GM21717 (cell line): ENCODE measurements around the gene DDX51.
A peak's percentile ranks its signal among the peaks of the same experiment; 100 is the strongest.
"Not testable (repeated sequence)": the region's sequence is repeated elsewhere in the genome, so short reads cannot be mapped to it uniquely, and the experiment has no call there.

Experiments
- ATAC-seq: cut with Tn5 transposase; IDR thresholded peaks from one replicate; pipeline ENCODE4 v1.9.1; 2021; ENCODE audit warnings: mild to moderate bottlenecking, moderate library complexity; ENCODE audit not compliant: unreplicated experiment

DDX51 gene

DNA sequence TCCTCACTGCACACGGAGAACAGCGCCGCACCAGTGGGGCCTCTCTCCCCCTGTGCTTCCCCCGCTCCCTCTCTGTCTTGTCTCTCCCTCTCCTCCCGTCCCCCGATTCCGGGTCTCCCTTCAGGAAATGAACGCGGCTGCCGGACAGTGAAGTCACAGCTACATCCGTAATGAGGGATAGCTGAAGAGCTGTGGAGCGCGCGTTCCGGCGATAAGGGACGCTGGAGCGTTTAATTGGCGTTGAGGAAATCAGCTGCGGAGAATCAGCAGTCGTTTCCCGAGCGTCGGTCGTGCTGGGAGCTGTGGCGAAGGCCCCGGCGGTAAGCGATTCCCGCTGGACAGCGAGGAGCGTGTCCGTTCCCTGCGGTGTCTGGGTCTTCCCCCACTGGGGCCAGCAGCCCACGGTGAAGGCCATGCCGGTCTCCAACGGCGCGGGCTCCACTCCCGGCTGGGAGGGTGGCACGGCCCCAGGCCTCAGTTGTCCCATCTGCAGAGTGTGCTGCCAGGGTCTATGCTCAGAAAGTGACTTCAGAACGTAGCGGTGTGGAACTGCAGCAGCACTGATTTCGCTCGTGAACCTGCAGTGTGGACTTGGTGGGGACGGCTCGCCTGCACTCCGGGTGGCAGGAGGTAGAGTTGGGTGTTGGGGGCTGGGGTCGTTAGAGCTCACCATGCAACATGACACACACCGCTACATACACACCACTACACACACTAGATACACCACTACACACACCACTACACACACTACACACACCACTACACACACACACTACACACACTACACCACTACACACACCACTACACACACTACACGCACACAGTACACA lies 11.0 kb upstream of the DDX51 start:
- ATAC-seq = no peak

DNA sequence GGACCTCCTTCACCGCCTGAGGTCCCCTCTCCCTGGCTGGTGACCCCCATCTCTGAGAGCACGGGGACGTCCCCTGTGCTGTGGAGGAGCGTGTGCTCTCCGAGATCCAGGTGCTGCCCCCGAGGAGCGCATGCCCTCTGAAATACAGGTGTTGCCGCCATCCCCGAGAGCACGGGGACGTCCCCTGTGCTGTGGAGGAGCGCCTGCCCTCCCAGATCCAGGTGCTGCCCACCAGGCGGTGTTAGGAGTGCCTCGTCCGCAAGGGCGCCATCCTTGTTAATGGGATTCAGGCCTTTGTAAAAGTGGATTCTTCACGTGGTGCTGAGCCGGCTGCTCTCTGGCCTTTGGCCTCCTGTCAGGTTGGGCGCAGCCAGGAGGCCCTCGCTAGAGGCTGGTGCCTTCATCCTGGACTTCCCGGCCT lies 10.2 kb upstream of the DDX51 start:
- ATAC-seq = no peak

DNA sequence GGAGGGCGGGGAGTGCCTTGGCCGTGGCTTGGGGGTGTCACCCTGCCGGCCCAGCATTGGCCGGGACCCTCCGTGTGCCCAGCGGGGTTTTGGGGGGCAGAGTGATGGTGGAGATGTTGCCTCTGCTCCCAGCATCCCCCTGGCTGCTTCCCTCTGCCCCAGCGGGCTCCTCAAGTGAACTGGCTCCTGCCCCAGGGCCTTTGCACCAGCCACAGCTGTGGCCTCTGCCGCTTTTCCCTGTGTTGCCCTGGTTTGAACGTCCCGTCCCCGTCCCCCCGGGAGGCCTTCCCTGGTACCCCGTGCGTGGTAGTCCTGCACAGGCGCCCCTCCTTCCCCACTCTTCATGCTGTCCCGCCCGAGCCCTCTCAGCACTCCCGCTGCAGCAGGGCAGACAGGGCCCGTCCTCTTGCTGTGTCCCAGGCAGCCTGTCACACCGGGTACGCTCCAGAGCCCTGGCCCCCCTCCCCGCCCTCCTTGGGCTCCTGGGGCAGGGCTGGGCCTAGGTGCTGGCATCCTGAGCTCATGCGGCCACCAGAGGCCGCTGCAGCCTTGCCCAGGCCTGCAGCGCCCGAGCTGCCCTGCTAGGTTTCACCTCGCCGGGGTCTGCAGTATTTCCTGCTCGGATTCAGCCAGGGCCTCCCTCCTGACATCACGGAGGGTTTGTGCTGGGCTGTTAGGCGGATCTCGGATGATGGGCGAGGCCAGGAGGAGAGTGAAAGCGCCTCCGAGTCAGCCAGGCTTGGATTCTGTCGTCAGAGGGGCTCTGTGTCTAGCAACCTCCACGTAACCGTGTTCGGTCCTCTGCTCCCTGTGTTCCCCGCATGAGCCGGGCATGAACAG lies 9.6 kb upstream of the DDX51 start:
- ATAC-seq = peak; percentile 78

DNA sequence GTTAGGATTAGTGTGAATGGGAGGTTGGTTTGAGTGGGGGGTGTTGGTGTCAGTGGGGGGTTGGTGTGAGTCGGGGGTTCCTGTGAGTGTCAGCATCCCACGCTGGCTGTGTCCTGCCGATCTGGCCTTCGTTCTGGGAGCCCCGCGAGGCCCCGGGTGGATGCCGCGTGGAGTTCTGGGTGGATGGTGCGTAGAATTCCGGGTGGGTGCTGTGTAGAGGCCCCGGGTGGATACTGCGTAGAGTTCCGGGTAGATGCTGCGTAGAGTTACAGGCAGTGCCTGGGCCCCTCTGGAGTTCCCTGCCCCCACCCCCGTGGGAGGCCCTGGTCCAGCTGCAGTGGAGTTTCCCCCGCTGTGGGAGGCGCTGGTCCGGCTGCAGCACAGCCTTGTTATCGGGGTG lies 8.8 kb upstream of the DDX51 start:
- ATAC-seq = no peak

DNA sequence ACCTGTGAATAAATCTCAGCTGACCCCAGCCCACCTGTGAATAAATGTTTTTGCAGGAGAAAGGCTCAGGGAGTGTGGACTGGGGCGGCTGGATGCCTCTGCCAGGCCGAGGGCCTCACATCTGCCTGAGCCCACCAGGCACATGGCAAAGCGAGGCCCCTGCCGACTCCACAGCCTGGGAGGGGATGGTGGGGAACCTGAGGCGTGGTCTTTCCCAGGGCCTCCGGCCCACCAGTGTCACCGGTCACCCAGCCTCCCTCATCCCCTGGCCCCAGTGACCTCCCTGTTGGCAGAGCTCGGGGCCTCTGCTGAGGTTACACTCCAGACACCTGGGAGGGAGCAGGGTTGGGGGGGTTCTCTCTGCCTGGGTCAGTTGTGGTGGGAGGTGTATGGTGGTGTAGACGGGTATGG lies 8.3 kb upstream of the DDX51 start:
- no peak for ATAC-seq

DNA sequence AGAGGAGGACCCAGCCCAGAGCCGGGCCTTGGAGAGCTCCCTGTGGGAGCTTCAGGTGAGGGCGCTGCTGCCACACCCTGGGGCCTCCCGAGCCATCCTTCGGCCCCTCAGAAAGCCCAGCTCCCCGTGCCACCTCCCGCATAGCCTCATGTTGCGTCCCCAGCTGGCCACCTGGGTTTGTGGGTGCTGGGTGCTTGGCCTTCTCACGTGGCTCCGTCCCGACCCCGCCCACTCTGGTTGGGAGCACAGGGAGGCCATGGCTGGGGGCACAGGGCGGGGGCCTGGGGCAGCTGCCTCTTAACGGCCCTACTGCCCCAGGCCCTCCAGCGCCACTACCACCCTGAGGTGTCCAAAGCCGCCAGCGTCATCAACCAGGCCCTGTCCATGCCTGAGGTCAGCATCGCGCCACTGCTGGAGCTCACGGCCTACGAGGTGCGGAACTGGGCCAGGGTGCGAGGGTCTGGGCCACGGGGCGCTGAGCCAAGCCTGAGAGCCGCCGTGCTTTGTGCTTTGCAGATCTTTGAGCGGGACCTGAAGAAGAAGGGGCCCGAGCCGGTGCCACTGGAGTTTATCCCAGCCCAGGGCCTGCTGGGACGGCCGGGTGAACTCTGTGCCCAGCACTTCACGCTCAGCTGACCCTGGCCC lies 7.8 kb upstream of the DDX51 start:
- ATAC-seq = no peak

DNA sequence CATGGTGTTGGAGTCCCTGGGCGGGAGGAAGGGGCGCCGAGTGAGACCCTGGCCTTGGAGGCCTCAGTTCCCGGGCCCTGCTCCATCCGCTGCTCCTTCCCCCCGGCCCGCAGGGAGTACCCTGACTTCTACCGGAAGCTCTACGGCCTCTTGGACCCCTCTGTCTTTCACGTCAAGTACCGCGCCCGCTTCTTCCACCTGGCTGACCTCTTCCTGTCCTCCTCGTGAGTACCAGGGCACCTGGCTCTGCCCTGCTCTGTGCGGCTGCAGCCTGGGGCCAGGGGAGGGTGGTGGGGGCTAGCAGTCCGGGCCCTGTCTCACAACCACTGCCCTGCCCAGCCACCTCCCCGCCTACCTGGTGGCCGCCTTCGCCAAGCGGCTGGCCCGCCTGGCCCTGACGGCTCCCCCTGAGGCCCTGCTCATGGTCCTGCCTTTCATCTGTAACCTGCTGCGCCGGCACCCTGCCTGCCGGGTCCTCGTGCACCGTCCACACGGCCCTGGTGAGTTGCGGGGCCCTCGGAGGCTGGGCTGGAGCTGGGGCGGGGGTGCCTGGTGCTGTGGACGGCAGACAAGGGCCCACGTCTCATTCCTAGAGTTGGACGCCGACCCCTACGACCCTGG lies 7.1 kb upstream of the DDX51 start:
- ATAC-seq = no peak

DNA sequence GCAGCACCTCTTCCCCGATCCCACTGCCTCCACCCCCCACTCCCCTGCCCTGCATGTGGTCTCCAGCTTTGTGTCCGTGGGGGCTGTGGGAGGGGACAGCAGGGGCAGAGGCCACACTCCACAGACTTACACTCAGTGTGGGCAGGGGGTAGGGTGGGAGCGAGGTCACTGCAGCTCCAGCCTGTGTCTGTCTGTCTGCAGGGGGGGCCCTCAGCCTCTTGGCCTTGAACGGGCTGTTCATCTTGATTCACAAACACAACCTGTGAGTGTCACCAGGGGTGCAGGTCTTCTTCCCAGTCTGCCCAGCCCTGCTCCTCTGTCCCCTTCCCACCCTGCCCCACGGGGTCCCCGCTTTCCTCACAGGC lies 6.6 kb upstream of the DDX51 start:
- ATAC-seq = no peak

DNA sequence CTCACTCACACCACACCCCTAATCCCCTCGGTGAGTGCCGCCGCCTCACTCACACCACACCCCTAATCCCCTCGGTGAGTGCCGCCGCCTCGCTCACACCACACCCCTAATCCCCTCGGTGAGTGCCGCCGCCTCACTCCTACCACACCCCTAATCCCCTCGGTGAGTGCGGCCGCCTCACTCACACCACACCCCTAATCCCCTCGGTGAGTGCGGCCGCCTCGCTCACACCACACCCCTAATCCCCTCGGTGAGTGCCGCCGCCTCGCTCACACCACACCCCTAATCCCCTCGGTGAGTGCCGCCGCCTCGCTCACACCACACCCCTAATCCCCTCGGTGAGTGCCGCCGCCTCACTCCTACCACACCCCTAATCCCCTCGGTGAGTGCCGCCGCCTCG lies 5.4 kb upstream of the DDX51 start:
- not testable (repeated sequence) for ATAC-seq

DNA sequence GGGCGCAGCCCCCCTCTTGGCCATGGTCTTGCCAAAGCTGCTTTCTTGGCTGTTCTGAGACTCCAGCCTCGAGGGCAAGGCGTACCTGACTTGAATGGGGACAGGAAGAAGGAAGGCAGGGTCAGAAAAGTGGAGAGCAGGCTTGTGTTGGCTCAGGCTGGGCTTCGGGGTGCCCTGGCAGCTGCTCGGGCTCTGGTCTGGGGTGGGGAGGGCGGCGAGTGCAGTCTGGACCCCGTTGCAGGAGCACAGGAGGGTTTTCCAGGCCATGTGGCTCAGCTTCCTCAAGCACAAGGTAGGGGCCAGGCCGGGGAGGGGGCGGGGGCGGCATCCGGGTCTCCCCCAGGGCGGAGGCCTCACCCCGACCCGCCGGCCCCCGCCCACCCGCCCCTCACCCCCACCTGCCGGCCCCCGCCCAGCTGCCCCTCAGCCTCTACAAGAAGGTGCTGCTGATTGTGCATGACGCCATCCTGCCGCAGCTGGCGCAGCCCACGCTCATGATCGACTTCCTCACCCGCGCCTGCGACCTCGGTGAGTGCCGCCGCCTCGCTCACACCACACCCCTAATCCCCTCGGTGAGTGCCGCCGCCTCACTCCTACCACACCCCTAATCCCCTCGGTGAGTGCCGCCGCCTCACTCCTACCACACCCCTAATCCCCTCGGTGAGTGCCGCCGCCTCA lies 4.4 kb upstream of the DDX51 start:
- no peak for ATAC-seq

DNA sequence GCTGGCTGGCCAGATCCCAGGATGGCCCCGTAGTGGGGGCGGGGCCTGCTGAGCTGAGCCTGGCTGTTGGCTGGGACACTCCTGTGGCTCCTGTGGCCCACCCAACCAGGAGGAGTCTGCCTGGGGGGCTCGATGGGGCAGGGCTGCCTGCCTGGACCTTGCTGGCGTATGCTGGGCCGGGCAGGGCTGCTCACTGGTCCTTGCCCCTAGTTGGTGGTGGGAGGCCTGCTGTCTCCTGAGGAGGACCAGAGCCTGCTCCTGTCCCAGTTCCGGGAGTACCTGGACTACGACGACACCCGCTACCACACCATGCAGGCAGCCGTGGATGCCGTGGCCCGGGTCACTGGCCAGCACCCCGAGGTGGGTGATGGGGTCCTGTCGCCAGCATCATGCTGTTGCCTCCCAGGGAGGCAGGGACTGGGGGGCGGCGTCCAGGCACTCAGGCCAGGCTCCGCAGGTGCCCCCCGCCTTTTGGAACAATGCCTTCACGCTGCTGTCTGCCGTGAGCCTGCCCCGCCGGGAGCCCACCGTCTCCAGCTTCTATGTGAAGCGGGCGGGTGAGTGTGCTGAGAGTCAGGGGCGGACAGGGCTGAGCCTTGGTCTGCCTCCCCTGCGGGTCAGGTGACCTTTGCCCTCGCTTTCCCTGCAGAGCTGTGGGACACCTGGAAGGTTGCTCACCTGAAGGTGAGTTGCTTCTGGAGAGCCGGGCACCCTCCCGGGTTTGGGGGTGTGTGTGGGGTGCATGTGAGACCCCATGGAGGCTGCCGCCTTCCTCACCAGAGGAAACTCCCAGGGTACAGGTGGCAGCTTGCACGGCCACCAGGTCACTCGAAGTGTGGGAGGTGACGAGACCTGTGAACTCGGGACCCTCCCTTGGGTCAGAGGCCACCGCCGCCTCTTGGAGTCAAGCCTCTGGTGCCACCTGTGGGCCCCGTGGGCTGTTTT lies 3.6 kb upstream of the DDX51 start:
- ATAC-seq = no peak

DNA sequence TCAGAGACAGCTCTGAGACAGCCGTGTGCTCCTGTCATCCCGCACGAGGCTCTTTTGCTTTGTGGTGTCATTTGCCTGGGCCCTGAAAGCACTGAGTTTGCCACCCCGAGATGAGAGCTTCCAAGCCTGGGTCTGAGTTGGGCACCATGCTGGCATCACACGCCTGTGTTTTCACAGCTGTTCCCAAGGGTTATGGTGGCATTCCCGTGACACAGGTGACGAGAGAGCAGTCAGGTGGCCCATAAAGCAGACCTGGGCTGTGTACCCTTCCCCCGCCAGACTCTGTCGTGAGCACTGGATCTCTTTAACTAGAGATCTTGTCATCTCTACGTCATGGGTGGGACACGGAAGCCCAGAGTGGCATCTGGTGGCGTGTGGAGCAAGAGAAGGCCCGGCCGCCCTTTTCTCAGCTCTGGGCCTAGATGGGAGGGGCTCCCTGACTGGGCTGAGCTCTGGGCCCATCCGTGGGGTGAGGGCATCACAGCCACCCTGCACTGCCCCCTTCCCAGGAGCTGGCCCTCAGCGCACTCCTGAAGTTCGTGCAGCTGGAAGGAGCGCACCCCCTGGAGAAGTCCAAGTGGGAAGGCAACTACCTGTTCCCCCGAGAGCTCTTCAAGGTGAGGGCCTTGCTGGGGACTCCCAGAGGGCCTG lies 2.8 kb upstream of the DDX51 start:
- ATAC-seq = no peak

DNA sequence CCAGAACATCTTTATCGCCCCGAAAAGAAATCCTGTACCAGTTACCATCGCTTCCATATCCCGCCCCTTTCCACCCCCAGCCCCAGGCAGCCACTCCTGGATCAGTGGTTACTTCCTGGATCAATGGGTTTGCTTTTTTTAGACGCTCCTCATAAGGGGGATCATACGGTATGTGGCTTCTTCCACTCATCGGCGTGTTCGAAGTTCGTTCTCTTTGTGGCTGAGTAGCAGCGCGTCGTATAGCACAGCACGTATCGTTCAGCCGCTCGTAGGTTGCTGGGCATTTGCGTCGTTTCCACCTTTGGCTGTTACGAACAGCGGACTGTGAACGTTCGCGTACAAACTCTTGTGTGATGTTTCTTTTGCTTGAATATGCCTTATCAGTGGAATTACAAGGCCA lies 2.0 kb upstream of the DDX51 start:
- ATAC-seq = no peak

DNA sequence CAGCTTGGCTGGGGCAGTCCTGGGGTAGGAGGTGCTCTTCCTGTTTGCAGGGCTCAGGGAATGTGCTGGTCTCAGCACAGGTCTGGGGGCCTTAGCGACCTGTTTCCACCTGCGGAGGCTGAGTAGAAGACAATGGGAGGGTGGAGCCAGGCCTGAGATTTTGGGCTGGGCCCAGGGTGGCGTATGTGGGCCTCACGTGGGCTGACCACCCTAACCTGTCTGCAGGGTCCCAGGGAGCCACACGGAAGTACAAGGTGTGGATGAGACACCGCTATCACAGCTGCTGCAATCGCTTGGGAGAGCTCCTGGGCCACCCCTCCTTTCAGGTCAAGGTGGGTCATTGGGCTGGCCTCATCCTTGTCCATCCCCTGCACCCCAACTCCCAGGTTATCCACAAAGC lies 1.2 kb upstream of the DDX51 start:
- no peak for ATAC-seq

DNA sequence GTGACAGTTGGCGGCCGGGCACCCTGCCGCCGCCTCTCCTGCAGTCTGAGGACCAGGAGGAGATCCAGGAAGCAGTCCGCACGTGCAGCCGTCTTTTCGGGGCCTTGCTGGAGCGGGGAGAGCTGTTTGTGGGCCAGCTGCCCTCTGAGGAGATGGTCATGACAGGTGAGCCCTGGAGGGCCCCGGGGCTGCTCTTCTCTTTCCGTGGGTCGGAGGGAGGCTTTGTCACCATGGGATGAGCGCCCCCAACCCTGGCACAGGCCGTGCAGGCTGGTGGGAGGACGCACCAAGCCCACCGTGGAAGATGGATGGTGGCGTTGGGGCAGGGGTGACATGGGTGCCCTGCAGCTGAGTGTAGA lies 670 bp upstream of the DDX51 start:
- ATAC-seq = peak; percentile 8

DNA sequence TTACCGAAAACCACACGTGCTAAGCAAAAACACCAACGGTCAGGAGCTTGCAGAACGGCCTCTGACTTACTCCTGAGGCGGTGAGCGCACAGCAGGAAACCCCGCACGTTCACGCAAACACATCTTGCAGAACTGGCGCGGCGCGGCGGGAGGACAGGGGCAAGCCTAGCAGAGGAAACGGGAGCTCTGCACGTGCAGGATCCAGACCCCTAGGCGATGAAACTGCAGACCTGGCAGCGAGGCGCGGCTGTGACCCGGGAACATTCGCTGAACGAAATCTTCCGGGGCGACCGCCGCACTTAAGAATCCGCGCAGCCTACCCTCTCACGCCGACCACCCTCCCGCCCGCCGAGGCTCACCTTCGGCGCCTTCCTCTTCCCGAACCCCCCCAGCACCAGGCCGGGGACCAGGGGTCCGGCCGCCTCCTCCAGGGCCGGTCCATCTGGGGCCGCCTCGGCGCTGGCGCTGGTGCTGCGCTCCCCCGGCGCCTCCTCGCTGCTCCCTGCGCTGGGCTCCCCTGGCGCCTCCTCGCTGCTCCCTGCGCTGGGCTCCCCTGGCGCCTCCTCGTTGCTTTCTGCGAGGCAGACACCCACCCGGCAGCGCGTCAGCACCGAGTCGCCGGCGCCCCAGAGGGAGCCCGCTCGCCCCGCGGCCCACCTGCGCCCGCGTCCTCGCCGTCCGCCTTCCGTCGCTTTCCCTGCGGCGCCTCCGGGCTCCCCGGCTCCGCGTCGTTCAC lies 615 bp downstream of the DDX51 start:
- peak; percentile 17 for ATAC-seq

DNA sequence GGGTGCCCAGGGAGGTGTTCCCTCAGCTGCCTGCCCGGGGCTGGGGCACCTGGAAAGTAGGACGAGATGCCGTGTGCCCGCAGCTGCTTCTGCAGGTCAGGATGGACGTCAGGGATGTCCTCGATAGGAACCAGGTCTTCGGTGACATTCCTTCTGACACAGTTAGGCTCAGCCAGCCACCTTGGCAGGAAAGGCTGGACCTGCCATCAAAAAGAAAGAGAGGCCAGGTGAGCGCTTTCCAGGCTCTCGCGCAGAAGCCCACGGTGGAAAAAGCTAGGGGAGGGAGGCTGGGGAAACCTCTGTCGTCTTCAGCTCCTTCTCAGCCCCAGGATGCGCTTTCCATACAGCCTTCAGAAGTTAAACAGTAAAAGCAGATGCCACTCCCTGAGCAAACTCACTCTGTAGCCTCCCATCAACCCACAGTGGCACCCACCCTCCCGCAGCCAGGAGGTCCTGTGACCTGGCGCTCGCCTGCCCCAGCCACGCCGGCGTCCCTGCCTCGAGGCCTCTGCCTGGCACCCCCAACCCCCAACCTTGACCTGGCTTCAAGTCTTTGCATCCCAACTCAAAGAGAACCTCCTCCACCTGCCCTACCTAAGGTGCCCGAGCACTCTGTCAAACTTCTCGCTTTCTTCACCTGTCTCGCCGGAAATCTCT lies 1.3 kb downstream of the DDX51 start:
- no peak for ATAC-seq
